Esophagus muscularis mucosa (tissue), 4 donors: ENCODE measurements around the gene CR1L. TPM values are rescaled to one million over a fixed set of nuclear protein-coding genes. Genes with fewer than 3 reads are reported as not detected.
"Not testable (repeated sequence)": the region's sequence is repeated elsewhere in the genome, so short reads cannot be mapped to it uniquely, and the experiment has no call there.

Experiments
- DNase-seq: peaks from one replicate; pipeline ENCODE4 v3.0.0-alpha.2; 2017; ENCODE audit errors: extremely low spot score
- H3K27ac ChIP-seq, 4 donors: fragments of 200-600 bp; sonication (generic); replicated peaks in 1 of 4; 1 replicate in 3 of 4; 2 replicates in 1 of 4; pipeline ENCODE4 v1.5.1; 2016 to 2019; ENCODE audit warnings: mild to moderate bottlenecking in 1 of 4
- H3K27me3 ChIP-seq, 4 donors: fragments of 200-600 bp; sonication (generic); one replicate each; pipeline versions ENCODE4 v1.5.1 to v1.6.0; 2016 to 2019
- H3K36me3 ChIP-seq, 4 donors: fragments of 200-600 bp; sonication (generic); one replicate each; pipeline ENCODE4 v1.5.1; 2016 to 2019
- H3K4me1 ChIP-seq, 4 donors: fragments of 200-600 bp; sonication (generic); one replicate each; pipeline ENCODE4 v1.5.1; 2016 to 2019
- H3K4me3 ChIP-seq, 4 donors: fragments of 200-600 bp; sonication (generic); 1 replicate in 2 of 4; 2 replicates in 2 of 4; pipeline ENCODE4 v1.5.1; 2016 to 2019; ENCODE audit warnings: mild to moderate bottlenecking in 4 of 4, moderate library complexity in 1 of 4
- H3K9me3 ChIP-seq, 4 donors: fragments of 200-600 bp; sonication (generic); 1 replicate in 3 of 4; 2 replicates in 1 of 4; pipeline ENCODE4 v1.5.1; 2016 to 2019
- CTCF ChIP-seq, 3 experiments: fragments of 200-600 bp in 2 of 3; fragments of 450-650 bp in 1 of 3; sonication (generic) in 2 of 3; IDR thresholded peaks; one replicate each; pipeline ENCODE4 v1.5.1; 2017 to 2019; ENCODE audit warnings: antibody characterized with exemption in 3 of 3, mild to moderate bottlenecking in 2 of 3, moderate library complexity in 1 of 3
- EP300 ChIP-seq: sonication (generic); formaldehyde crosslinking; IDR thresholded peaks from one replicate; pipeline ENCODE4 v1.6.1; 2017; ENCODE audit warnings: antibody characterized with exemption
- POLR2A ChIP-seq: fragments of 450-650 bp; IDR thresholded peaks from one replicate; pipeline ENCODE4 v1.6.1; 2017; ENCODE audit warnings: antibody characterized with exemption, moderate library complexity, mild to moderate bottlenecking, low read depth
- POLR2AphosphoS5 ChIP-seq, 2 donors: sonication (generic); formaldehyde crosslinking; IDR thresholded peaks; one replicate each; pipeline ENCODE4 v1.6.1; 2017; ENCODE audit warnings: antibody characterized with exemption in 2 of 2
- WGBS: methylation state at CpG from one replicate; pipeline ENCODE4 v1.1.5; 2018; 5-methylcytosine and 5-hydroxymethylcytosine counted together
- intact Hi-C: fragments of 100-400 bp; cut with DNase I; formaldehyde crosslinking; loops from one replicate; pipeline ENCODE4 v1.15.1; 2023
- total RNA-seq, 4 donors: library from RNA; depleted of rRNA; stranded (reverse); fragments of >200 nt; gene quantifications; one replicate each; pipeline versions ENCODE4 v1.1.0 to v1.2.1, GENCODE V29; 2016

CR1L gene
- total RNA-seq, 4 donors from 2014 or later = not detected

- DNase-seq, H3K27me3 ChIP-seq, H3K4me1 ChIP-seq, H3K27ac ChIP-seq, H3K36me3 ChIP-seq, H3K4me3 ChIP-seq, H3K9me3 ChIP-seq, intact Hi-C loops: not testable (repeated sequence)
- 48% methylated on average over 6 of the region's 6 CpGs for WGBS
Measured at GRCh38 chr1:207738158-207738659, 93.3 kb downstream of the CR1L start.

- intact Hi-C loops = no loop called here
- Histone ChIP-seq H3K27ac (no peak overlapping the region), H3K27me3 (no peaks in the 10 kb centered on the region), H3K4me1 (no peaks in the 10 kb centered on the region), H3K9me3 (no peaks in the 10 kb centered on the region), H3K4me3 (no peak overlapping the region), H3K36me3 (no peaks in the 10 kb centered on the region)
- TF ChIP-seq CTCF (IDR thresholded peaks at IDR 0.05) (no peak), EP300 (no peak), POLR2A (no peak), POLR2AphosphoS5 (IDR thresholded peaks at IDR 0.05) (no peak)
- DNase-seq = no peak
- WGBS = 76% methylated on average over 2 of the region's 2 CpGs
Measured at GRCh38 chr1:207740207-207740606, 95.3 kb downstream of the CR1L start.

- H3K4me1 ChIP-seq = no peaks in the 10 kb centered on the region
- H3K4me3 ChIP-seq = no peak overlapping the region
- no peak for TF ChIP-seq CTCF (IDR thresholded peaks at IDR 0.05)
- no peak for TF ChIP-seq POLR2AphosphoS5 (IDR thresholded peaks at IDR 0.05)
- TF ChIP-seq POLR2A = no peak
- TF ChIP-seq EP300 = no peak
- H3K36me3 ChIP-seq = no peaks in the 10 kb centered on the region
- WGBS = 94% methylated on average over 3 of the region's 3 CpGs
- no peaks in the 10 kb centered on the region for H3K27me3 ChIP-seq
- DNase-seq = no peak
- H3K27ac ChIP-seq = no peak overlapping the region
- H3K9me3 ChIP-seq = no peaks in the 10 kb centered on the region
- intact Hi-C loops = no loop called here
Measured at GRCh38 chr1:207742850-207743555, 98.1 kb downstream of the CR1L start.

- WGBS = 88% methylated on average over 4 of the region's 4 CpGs
- Histone ChIP-seq H3K27me3 (no peaks in the 10 kb centered on the region), H3K27ac (no peak overlapping the region), H3K9me3 (no peaks in the 10 kb centered on the region), H3K36me3 (no peaks in the 10 kb centered on the region), H3K4me3 (no peak overlapping the region), H3K4me1 (no peaks in the 10 kb centered on the region)
- no peak for DNase-seq
- TF ChIP-seq POLR2A (no peak), POLR2AphosphoS5 (IDR thresholded peaks at IDR 0.05) (no peak), EP300 (no peak), CTCF (IDR thresholded peaks at IDR 0.05) (no peak)
- intact Hi-C loops = no loop called here
Measured at GRCh38 chr1:207744000-207744534, 99.1 kb downstream of the CR1L start.

- Histone ChIP-seq H3K27me3 (no peaks in the 10 kb centered on the region), H3K4me3 (no peak overlapping the region), H3K27ac (no peak overlapping the region), H3K36me3 (no peaks in the 10 kb centered on the region), H3K4me1 (peaks cover 0 to 3% (median under 1%) of the 10 kb centered on the region in 4 donors), H3K9me3 (no peaks in the 10 kb centered on the region)
- DNase-seq = no peak
- 48% methylated on average over 1 of the region's 1 CpG for WGBS
- TF ChIP-seq CTCF (IDR thresholded peaks at IDR 0.05) (no peak), POLR2A (no peak), EP300 (no peak), POLR2AphosphoS5 (IDR thresholded peaks at IDR 0.05) (no peak)
- intact Hi-C loops = no loop called here
Measured at GRCh38 chr1:207745285-207745684, 100.4 kb downstream of the CR1L start.
